ENCODE results near the gene ERBB2. TPM values are rescaled to one million over a fixed set of nuclear protein-coding genes. Genes with fewer than 3 reads are reported as not detected.

ERBB2 gene
- total and polyA plus RNA-seq, 9 of the 15 experiments (the other 6 are each of a cell fraction or from before 2014, with no cell fraction given) = 0.74 to 5.6 (median 3.3) TPM

GRCh38 chr17:39722965-39723848, 23.3 kb downstream of the ERBB2 start (continued):
- no peak for TF ChIP-seq HNRNPH1 (optimal IDR thresholded peaks at IDR 0.05; ENCODE audit: low read depth, low read length)
- TF ChIP-seq ZNF431 (CRISPR knock-in tag; IDR thresholded peaks at IDR 0.05) = no peak
- TF ChIP-seq CTBP1 (IDR thresholded peaks at IDR 0.05; ENCODE audit: borderline replicate concordance) = peak; percentile 70; the same call in 1 of the 2 replicates
- no peak for TF ChIP-seq SIRT6 (IDR thresholded peaks at IDR 0.05; ENCODE audit: low read depth, low read length)
- TF ChIP-seq KLF13 (tag; IDR thresholded peaks at IDR 0.05; ENCODE audit: borderline replicate concordance, low read depth) = peak; percentile 86; the same call in 1 of the 2 replicates
- TF ChIP-seq KDM4B (IDR thresholded peaks at IDR 0.05; ENCODE audit: borderline replicate concordance in 2 of 2, low read depth in 1 of 2) = 0 out of 4 replicates have a peak, but pooled peaks of 1 of the 2 experiments have one; percentile 33
- TF ChIP-seq AFF1 (IDR thresholded peaks at IDR 0.05; ENCODE audit: low read depth in 1 of 2, partially characterized antibody in 2 of 2) = no peak
- no peak for TF ChIP-seq ZNF347 (CRISPR knock-in tag; IDR thresholded peaks at IDR 0.05; ENCODE audit: low read depth)
- TF ChIP-seq NFYB (IDR thresholded peaks at IDR 0.05; ENCODE audit: extremely low read depth, insufficient read length) = no peak
- TF ChIP-seq ZBTB12 (CRISPR knock-in tag; IDR thresholded peaks at IDR 0.05) = no peak
- no peak for TF ChIP-seq HLTF (IDR thresholded peaks at IDR 0.05)
- TF ChIP-seq LCOR (CRISPR knock-in tag; IDR thresholded peaks at IDR 0.05) = no peak
- TF ChIP-seq POLR2B (IDR thresholded peaks at IDR 0.05; ENCODE audit: low read depth, partially characterized antibody) = peak; percentile 87
- no peak for TF ChIP-seq RBBP5 (IDR thresholded peaks at IDR 0.05; ENCODE audit: borderline replicate concordance, insufficient read depth, low read length, poor library complexity, severe bottlenecking)
- TF ChIP-seq DIDO1 (tag; IDR thresholded peaks at IDR 0.05; ENCODE audit: low read depth) = no peak
- no peak for TF ChIP-seq NR3C1 (CRISPR knock-in tag; IDR thresholded peaks at IDR 0.05)
- TF ChIP-seq SMAD2 (IDR thresholded peaks at IDR 0.05; ENCODE audit: low read depth, low read length) = no peak
- TF ChIP-seq ETS2 (tag; IDR thresholded peaks at IDR 0.05; ENCODE audit: borderline replicate concordance, poor library complexity, severe bottlenecking) = no peak
- TF ChIP-seq THRB (CRISPR knock-in tag; conservative IDR thresholded peaks at IDR 0.05) = peak; percentile 69; the same call in 1 of the 2 replicates
